ENCODE measurements around the gene CD83.
A peak's percentile ranks its signal among the peaks of the same experiment; 100 is the strongest.
"Not testable (repeated sequence)": the region's sequence is repeated elsewhere in the genome, so short reads cannot be mapped to it uniquely, and the experiment has no call there.

The CD83 gene

GRCh38 chr6:14117158-14118090 is at the start of gene CD83:
CD83 (plus strand) TSS chr6:14117772; CDS start chr6:14117812, 40 bp downstream.
- TF ChIP-seq CTCF (IDR thresholded peaks at IDR 0.05; ENCODE audit: insufficient read depth, low read depth, low read length, missing control alignments): peak; percentile 19
- DNase-seq (ENCODE audit: low read depth): peak; percentile 92
- peak within 1 kb of the TSS; percentile 81 for H3K4me3 ChIP-seq (ENCODE audit: low read depth, low read length)

GRCh38 chr6:14068133-14068532 is 49.4 kb upstream of the CD83 start:
- TF ChIP-seq CTCF (IDR thresholded peaks at IDR 0.05; ENCODE audit: insufficient read depth, low read depth, low read length, missing control alignments): no peak
- DNase-seq (ENCODE audit: low read depth): peak; percentile 38
- no peak overlapping the region for H3K4me3 ChIP-seq (ENCODE audit: low read depth, low read length)

GRCh38 chr6:14068623-14069022 is 48.9 kb upstream of the CD83 start:
- no peak for DNase-seq (ENCODE audit: low read depth)
- TF ChIP-seq CTCF (IDR thresholded peaks at IDR 0.05; ENCODE audit: insufficient read depth, low read depth, low read length, missing control alignments): no peak
- no peak overlapping the region for H3K4me3 ChIP-seq (ENCODE audit: low read depth, low read length)

GRCh38 chr6:14070457-14070856 is 47.1 kb upstream of the CD83 start:
- H3K4me3 ChIP-seq (ENCODE audit: low read depth, low read length): no peak overlapping the region
- no peak for DNase-seq (ENCODE audit: low read depth)
- no peak for TF ChIP-seq CTCF (IDR thresholded peaks at IDR 0.05; ENCODE audit: insufficient read depth, low read depth, low read length, missing control alignments)

GRCh38 chr6:14072084-14072483 is 45.5 kb upstream of the CD83 start:
- no peak for TF ChIP-seq CTCF (IDR thresholded peaks at IDR 0.05; ENCODE audit: insufficient read depth, low read depth, low read length, missing control alignments)
- DNase-seq (ENCODE audit: low read depth): peak; percentile 60
- no peak overlapping the region for H3K4me3 ChIP-seq (ENCODE audit: low read depth, low read length)

- peak; percentile 30 for DNase-seq (ENCODE audit: low read depth)
- not testable (repeated sequence) for H3K4me3 ChIP-seq (ENCODE audit: low read depth, low read length)
Measured at GRCh38 chr6:14073561-14074354, 43.8 kb upstream of the CD83 start.

GRCh38 chr6:14074476-14075094 is 43.0 kb upstream of the CD83 start:
- DNase-seq (ENCODE audit: low read depth): no peak
- peak overlapping the region; percentile 51 for H3K4me3 ChIP-seq (ENCODE audit: low read depth, low read length)
- TF ChIP-seq CTCF (IDR thresholded peaks at IDR 0.05; ENCODE audit: insufficient read depth, low read depth, low read length, missing control alignments): no peak

Data from GM12865 (cell line).